MCF 10A (cell line): Measurements from ENCODE around the gene BCL2L13. TPM values are rescaled to one million over a fixed set of nuclear protein-coding genes. Genes with fewer than 3 reads are reported as not detected.

ENCODE experiments used
- BruUV-seq: library from RNA; stranded (reverse); fragments of 400-500 nt; replicated peaks from 2 replicates; lab custom pipeline; 2021; lab: Mats Ljungman, UMichigan
- CTCF ChIA-PET: fragments of 300-600 bp; sonication (Branson Sonifier 250); formaldehyde crosslinking; extraction: SDS; loops from one replicate; lab custom pipeline; 2021; ENCODE audit warnings: antibody characterized with exemption, inconsistent platforms; lab: Yijun Ruan, JAX
- POLR2A ChIA-PET: fragments of 300-600, 350-650 bp; sonication (Branson Sonifier 250); formaldehyde crosslinking; extraction: SDS; loops from one replicate; lab custom pipeline; 2020; ENCODE audit warnings: antibody characterized with exemption, inconsistent platforms; lab: Yijun Ruan, JAX
- DNase-seq: peaks from one replicate; pipeline ENCODE4 v3.0.0-alpha.2; 2018; ENCODE audit not compliant: unreplicated experiment
- H3K27ac Mint-ChIP-seq: one replicate; pipeline ENCODE4 v1.8.0; 2022; ENCODE audit warnings: mild to moderate bottlenecking, low read depth, mixed read lengths; ENCODE audit not compliant: unreplicated experiment
- H3K27me3 Mint-ChIP-seq: one replicate; pipeline ENCODE4 v1.8.0; 2022; ENCODE audit warnings: mixed read lengths; ENCODE audit not compliant: insufficient read depth, unreplicated experiment
- H3K36me3 Mint-ChIP-seq: one replicate; pipeline ENCODE4 v1.8.0; 2022; ENCODE audit warnings: mild to moderate bottlenecking, moderate library complexity, mixed read lengths; ENCODE audit not compliant: insufficient read depth, unreplicated experiment
- H3K4me1 Mint-ChIP-seq: one replicate; pipeline ENCODE4 v1.8.0; 2022; ENCODE audit warnings: mixed read lengths; ENCODE audit not compliant: insufficient read depth, unreplicated experiment
- H3K4me3 Mint-ChIP-seq: one replicate; pipeline ENCODE4 v1.8.0; 2022; ENCODE audit warnings: mild to moderate bottlenecking, moderate library complexity, mixed read lengths; ENCODE audit not compliant: unreplicated experiment
- H3K9me3 Mint-ChIP-seq: one replicate; pipeline ENCODE4 v1.8.0; 2022; ENCODE audit warnings: mixed read lengths; ENCODE audit not compliant: unreplicated experiment
- intact Hi-C: fragments of 100-400 bp; cut with micrococcal nuclease; formaldehyde crosslinking; loops from 2 replicates; pipeline ENCODE4 v1.14.1; 2022
- total RNA-seq: library from RNA; stranded (reverse); gene quantifications from 2 replicates; pipeline ENCODE4 v1.2.3, GENCODE V29; 2022
- TF ChIP-seq, protein P1 (sequence below): fragments of 200-600 bp; IDR thresholded peaks from one replicate; pipeline ENCODE4 v1.8.0; 2022; ENCODE audit warnings: antibody characterized with exemption, mild to moderate bottlenecking; ENCODE audit not compliant: unreplicated experiment

BCL2L13 gene
- total RNA-seq, 1 experiment from 2014 or later: 75.1 TPM

DNA sequence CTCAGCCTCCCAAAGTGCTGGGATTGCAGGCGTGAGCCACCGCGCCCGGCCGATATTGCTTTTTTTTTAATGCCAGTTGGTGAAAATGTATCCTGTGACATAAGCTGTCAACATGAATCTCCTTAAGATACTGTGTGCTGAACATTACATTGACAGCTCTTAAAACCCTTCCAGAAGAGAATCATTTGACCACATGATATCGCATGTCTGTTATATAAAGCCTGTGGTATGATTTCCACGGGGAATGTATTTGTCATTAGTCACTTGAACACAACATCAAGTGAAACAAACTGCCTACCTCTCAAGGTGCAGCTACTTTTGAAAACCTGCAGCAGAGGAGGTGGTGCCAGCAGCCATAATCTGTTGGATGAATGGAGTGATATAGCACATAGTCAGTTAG lies 67.0 kb downstream of the BCL2L13 start:
- no peaks in the 10 kb centered on the region for H3K9me3 Mint-ChIP-seq
- peak overlapping the region; percentile 87 for H3K27ac Mint-ChIP-seq
- POLR2A ChIA-PET: interaction anchor here (0.5 to 4.0 kb wide), 8 partner anchors 9 to 147 kb away, joined by 3 to 35 read pairs (median 4); partner anchors contain the start of genes ATP6V1E1 and BCL2L13
- TF ChIP-seq, protein P1, sequence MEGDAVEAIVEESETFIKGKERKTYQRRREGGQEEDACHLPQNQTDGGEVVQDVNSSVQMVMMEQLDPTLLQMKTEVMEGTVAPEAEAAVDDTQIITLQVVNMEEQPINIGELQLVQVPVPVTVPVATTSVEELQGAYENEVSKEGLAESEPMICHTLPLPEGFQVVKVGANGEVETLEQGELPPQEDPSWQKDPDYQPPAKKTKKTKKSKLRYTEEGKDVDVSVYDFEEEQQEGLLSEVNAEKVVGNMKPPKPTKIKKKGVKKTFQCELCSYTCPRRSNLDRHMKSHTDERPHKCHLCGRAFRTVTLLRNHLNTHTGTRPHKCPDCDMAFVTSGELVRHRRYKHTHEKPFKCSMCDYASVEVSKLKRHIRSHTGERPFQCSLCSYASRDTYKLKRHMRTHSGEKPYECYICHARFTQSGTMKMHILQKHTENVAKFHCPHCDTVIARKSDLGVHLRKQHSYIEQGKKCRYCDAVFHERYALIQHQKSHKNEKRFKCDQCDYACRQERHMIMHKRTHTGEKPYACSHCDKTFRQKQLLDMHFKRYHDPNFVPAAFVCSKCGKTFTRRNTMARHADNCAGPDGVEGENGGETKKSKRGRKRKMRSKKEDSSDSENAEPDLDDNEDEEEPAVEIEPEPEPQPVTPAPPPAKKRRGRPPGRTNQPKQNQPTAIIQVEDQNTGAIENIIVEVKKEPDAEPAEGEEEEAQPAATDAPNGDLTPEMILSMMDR: no peak
- CTCF ChIA-PET: interaction anchor here (0.7 kb wide), 1 partner anchor 9 kb away, joined by 3 read pairs; no protein-coding TSS in a partner anchor
- intact Hi-C loops: loop anchor here (5.0 kb wide), 1 partner anchor 148 kb away; no protein-coding TSS in a partner anchor
- peaks cover 38% of the 10 kb centered on the region for H3K36me3 Mint-ChIP-seq
- H3K4me3 Mint-ChIP-seq: no peak overlapping the region
- DNase-seq: no peak
- H3K4me1 Mint-ChIP-seq: peaks cover 17% of the 10 kb centered on the region
- no TSS peak for BruUV-seq
- no peaks in the 10 kb centered on the region for H3K27me3 Mint-ChIP-seq

DNA sequence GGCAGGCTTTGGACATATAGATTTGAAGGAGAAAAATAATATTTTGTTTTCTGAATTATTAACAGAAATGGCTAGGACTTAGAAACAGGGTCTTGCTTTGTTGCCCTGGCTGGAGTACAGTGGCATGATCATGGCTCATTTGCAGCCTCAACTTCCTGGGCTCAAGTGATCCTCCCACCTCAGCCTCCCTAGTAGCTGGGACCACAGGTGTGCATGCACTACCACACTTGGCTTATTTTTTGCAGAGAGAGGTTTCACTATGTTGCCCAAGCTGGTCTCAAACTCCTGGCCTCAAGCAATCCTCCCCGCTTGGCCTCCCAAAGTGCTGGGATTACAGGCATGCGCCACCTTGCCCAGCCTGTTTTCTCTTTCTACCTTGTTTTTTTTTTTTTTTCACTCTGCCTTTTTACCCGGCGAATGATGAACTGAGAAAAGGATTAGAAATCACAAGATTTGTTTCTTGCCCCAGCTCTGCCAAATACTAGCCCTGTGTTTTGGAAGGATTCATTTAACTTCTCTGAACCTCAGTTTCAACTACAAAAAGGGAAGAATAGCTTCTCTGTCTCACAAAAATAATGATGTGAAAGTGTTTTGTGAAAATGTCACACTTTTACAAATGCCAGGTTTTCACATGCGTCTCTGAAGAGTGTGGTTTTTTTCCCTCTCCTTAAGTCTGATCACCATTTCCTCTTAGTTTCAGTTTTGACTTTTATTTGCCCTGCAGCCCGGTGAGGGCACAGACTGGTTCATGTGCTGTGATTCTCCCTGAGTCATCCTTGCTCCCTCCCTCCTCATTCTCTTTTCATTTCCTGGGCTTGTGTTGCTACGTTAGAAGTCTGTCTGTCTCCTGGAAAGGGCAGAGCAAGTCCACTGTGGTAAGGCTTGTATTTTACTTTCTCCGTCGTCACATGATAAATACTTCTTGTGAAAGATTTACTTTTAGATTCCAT lies 67.7 kb downstream of the BCL2L13 start:
- TF ChIP-seq, protein P1: no peak
- Mint-ChIP-seq H3K4me3 (peak overlapping the region; percentile 79), H3K27ac (peak overlapping the region; percentile 87), H3K9me3 (no peaks in the 10 kb centered on the region), H3K27me3 (no peaks in the 10 kb centered on the region), H3K36me3 (peaks cover 38% of the 10 kb centered on the region), H3K4me1 (peaks cover 17% of the 10 kb centered on the region)
- CTCF ChIA-PET: interaction anchor here (0.7 to 1.5 kb wide), 5 partner anchors 10 to 219 kb away, joined by 3 to 10 read pairs (median 3); no protein-coding TSS in a partner anchor
- DNase-seq: peak; percentile 92
- POLR2A ChIA-PET: interaction anchor here (0.6 to 4.0 kb wide), 14 partner anchors 10 to 317 kb away, joined by 3 to 35 read pairs (median 4); partner anchors contain the start of genes ATP6V1E1 and BCL2L13
- BruUV-seq: no TSS peak
- intact Hi-C loops: loop anchor here (2.0 to 5.0 kb wide), 2 partner anchors 77 to 149 kb away; partner anchors contain the start of gene ATP6V1E1

DNA sequence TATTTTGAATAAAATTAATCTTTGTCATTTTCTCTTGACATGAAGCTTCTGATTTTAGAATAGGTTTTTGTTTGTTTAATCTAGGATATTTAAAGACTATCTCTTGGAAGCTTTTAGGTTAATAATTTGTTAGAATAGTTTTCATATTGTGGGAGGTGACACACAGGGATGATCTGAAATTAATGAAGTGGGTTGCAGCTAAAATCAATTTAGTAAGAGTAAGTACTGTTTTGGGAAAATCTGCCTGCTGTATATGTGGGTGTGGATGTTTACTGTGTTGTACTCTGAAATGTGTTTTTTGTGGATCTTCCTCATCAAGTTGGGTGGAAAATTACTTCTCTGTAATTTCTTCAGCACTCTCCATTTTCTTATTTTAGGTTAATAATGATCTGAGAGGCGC lies 68.4 kb downstream of the BCL2L13 start:
- H3K27ac Mint-ChIP-seq: peak overlapping the region; percentile 87
- CTCF ChIA-PET: interaction anchor here (0.5 to 1.5 kb wide), 5 partner anchors 17 to 148 kb away, joined by 3 to 10 read pairs (median 3); no protein-coding TSS in a partner anchor
- H3K9me3 Mint-ChIP-seq: no peaks in the 10 kb centered on the region
- H3K36me3 Mint-ChIP-seq: peaks cover 43% of the 10 kb centered on the region
- TF ChIP-seq, protein P1: no peak
- H3K27me3 Mint-ChIP-seq: no peaks in the 10 kb centered on the region
- BruUV-seq: TSS peak; percentile 70
- DNase-seq: no peak
- intact Hi-C loops: loop anchor here (2.0 to 5.0 kb wide), 2 partner anchors 78 to 150 kb away; partner anchors contain the start of gene ATP6V1E1
- peaks cover 22% of the 10 kb centered on the region for H3K4me1 Mint-ChIP-seq
- peak overlapping the region; percentile 79 for H3K4me3 Mint-ChIP-seq
- POLR2A ChIA-PET: interaction anchor here (0.6 to 4.0 kb wide), 10 partner anchors 16 to 317 kb away, joined by 3 to 35 read pairs (median 4); partner anchors contain the start of genes ATP6V1E1 and BCL2L13
